NCI-H524 (cell line): ENCODE measurements around the gene RFK.
"Not testable (repeated sequence)": the region's sequence is repeated elsewhere in the genome, so short reads cannot be mapped to it uniquely, and the experiment has no call there.

Experiments
- DNase-seq, 2 experiments: peaks; one replicate each; lab custom pipeline; 2025; lab: John Stamatoyannopoulos, UW

Gene RFK

GRCh38 chr9:76394195-76394959 lies at the start of gene RFK:
TSS of gene RFK (minus strand) at chr9:76394426. CDS start at chr9:76394171, 255 bp downstream.
- peak; percentile 3 to 68 for DNase-seq

- DNase-seq, result no peak
These were observed 49.7 kb upstream of the RFK start for GRCh38 chr9:76443887-76444286.

- no peak for DNase-seq
These were observed 47.5 kb upstream of the RFK start for GRCh38 chr9:76441551-76442322.

GRCh38 chr9:76438841-76439588 lies 44.8 kb upstream of the RFK start:
- DNase-seq, result no peak

GRCh38 chr9:76437017-76437699 lies 42.9 kb upstream of the RFK start:
- not testable (repeated sequence) for DNase-seq

GRCh38 chr9:76434897-76435296 lies 40.7 kb upstream of the RFK start:
- not testable (repeated sequence) for DNase-seq

- DNase-seq, result no peak
These were observed 39.6 kb upstream of the RFK start for GRCh38 chr9:76433836-76434235.

- DNase-seq, result no peak
These were observed 39.2 kb upstream of the RFK start for GRCh38 chr9:76433406-76433805.

- no peak for DNase-seq
These were observed 37.4 kb upstream of the RFK start for GRCh38 chr9:76431601-76432000.

- DNase-seq, result no peak
These were observed 32.7 kb upstream of the RFK start for GRCh38 chr9:76426807-76427419.

- no peak for DNase-seq
These were observed 31.6 kb upstream of the RFK start for GRCh38 chr9:76425677-76426453.

- no peak for DNase-seq
These were observed 30.3 kb upstream of the RFK start for GRCh38 chr9:76424491-76424890.

- no peak for DNase-seq
These were observed 29.3 kb upstream of the RFK start for GRCh38 chr9:76423216-76424177.

- DNase-seq, result peak in 1 of 2 experiments; percentile 6
These were observed 25.7 kb upstream of the RFK start for GRCh38 chr9:76419782-76420380.

- no peak for DNase-seq
These were observed 23.2 kb upstream of the RFK start for GRCh38 chr9:76417394-76417793.

GRCh38 chr9:76415731-76416130 lies 21.5 kb upstream of the RFK start:
- no peak for DNase-seq

GRCh38 chr9:76415154-76415553 lies 20.9 kb upstream of the RFK start:
- DNase-seq, result no peak

GRCh38 chr9:76414661-76415060 lies 20.4 kb upstream of the RFK start:
- no peak for DNase-seq

GRCh38 chr9:76413658-76414057 lies 19.4 kb upstream of the RFK start:
- DNase-seq, result no peak
